ENCODE data around the gene TBX2.

TBX2 gene

DNA sequence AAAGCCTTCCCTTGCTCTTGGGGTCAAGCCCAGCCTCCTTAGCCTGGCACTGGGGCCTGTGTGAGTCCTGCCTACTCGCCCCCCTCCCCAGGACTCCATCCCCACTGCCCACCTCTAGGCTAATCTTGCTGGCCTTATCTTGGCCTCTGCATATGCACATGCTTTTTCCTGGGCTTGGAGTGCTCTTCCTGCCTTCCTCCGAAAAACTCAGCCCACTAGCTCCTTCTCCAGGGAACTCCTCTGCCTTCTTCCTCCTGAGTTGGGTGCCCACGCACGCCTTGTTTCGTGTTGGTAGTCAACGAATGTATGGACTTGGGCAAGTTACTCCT lies 16.5 kb downstream of the TBX2 start:
- DNase-seq (ENCODE audit: extremely low read depth, low read depth): no peak
- TF ChIP-seq, protein P1, sequence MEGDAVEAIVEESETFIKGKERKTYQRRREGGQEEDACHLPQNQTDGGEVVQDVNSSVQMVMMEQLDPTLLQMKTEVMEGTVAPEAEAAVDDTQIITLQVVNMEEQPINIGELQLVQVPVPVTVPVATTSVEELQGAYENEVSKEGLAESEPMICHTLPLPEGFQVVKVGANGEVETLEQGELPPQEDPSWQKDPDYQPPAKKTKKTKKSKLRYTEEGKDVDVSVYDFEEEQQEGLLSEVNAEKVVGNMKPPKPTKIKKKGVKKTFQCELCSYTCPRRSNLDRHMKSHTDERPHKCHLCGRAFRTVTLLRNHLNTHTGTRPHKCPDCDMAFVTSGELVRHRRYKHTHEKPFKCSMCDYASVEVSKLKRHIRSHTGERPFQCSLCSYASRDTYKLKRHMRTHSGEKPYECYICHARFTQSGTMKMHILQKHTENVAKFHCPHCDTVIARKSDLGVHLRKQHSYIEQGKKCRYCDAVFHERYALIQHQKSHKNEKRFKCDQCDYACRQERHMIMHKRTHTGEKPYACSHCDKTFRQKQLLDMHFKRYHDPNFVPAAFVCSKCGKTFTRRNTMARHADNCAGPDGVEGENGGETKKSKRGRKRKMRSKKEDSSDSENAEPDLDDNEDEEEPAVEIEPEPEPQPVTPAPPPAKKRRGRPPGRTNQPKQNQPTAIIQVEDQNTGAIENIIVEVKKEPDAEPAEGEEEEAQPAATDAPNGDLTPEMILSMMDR (IDR thresholded peaks at IDR 0.05; ENCODE audit: low read depth, low read length, missing control alignments): no peak
- no peak overlapping the region for H3K4me3 ChIP-seq (replicated peaks; ENCODE audit: low read depth, low read length)

DNA sequence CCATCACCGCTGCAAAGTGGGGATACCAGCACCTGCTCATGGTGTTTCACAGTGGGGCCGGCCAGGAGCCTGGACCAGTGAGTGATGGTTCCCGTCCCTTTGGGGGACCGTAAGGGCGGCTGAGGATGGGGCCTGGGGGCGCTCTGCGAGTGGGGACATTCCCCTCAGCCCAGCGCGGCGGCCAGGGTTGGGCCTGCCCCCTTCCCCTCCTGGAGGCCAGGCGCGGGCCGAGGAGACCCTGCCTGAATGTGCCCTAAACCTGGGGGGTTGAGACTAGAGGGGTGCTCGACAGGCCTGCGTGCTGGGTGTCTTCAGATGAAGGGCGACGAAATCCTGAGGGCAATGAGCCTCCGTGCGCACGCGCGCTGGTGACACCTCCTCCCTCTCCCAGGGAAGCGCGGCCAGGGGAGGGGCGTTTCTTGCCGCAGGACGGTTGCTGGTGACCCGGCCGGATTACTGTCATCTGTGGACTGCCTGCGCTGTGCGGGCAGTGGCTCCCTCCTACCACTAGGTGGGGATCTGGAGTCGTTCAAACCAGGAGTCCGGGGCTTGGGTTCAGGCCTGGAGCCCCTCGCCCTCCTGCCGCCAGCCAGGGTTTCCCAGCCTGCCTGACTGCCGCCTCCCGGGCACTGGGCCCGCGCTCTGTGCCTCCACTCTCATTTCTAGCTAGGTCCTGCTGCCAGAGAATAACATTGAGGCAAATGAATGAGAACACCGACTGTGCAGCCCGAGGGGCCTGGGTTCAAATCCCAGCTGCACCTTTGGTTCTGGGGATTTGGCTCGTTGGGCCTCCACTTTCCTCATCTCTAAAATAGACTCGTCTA lies 17.1 kb downstream of the TBX2 start:
- TF ChIP-seq, protein P1 (IDR thresholded peaks at IDR 0.05; ENCODE audit: low read depth, low read length, missing control alignments): peak; percentile 93
- DNase-seq (ENCODE audit: extremely low read depth, low read depth): peak; percentile 77
- H3K4me3 ChIP-seq (replicated peaks; ENCODE audit: low read depth, low read length): no peak overlapping the region

DNA sequence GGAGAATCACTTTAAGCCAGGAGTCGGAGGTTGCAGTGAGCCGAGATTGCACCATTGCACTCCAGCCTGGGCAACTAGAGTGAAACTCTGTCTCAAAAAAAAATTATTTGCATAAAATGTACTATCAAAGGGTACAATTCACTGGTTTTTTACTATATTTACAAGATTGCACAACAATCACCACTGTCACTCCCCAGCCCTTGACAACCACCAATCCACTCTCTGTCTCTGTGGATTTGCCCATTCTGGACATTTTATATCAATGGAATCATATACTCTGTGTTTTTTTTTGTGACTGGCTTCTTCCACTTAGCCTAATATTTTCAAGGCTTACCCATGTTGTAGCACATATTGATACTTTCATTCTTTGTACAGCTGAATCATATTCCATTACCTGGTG lies 18.8 kb downstream of the TBX2 start:
- TF ChIP-seq, protein P1 (IDR thresholded peaks at IDR 0.05; ENCODE audit: low read depth, low read length, missing control alignments): no peak
- H3K4me3 ChIP-seq (replicated peaks; ENCODE audit: low read depth, low read length): no peak overlapping the region
- DNase-seq (ENCODE audit: extremely low read depth, low read depth): no peak

DNA sequence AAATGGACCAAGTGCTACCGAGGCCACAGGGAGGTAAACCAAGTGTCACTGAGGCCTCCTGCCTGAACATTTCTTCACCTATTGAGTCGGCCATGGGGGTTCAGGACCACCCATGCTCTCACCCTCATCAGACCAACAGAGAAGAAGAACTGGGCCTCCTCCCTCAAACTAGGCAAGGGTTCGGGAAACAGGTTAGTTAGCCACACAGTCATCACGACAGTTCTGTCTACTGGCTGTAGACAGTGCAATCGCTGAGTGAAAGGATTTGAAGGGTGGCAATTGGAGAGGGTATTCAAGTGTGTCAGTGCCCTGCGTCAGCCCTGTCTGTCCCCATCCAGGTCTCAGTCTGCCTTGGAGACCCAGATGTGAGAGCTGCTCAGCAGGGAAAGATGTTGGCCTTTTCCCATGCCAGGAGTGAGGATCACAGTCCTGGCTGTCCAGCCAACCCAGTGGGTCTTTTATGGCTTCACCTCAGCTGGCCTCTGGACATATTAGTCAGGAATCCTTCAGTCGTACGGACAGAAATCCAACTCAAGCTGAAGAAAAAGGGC lies 19.9 kb downstream of the TBX2 start:
- no peak for DNase-seq (ENCODE audit: extremely low read depth, low read depth)
- TF ChIP-seq, protein P1 (IDR thresholded peaks at IDR 0.05; ENCODE audit: low read depth, low read length, missing control alignments): no peak
- no peak overlapping the region for H3K4me3 ChIP-seq (replicated peaks; ENCODE audit: low read depth, low read length)

DNA sequence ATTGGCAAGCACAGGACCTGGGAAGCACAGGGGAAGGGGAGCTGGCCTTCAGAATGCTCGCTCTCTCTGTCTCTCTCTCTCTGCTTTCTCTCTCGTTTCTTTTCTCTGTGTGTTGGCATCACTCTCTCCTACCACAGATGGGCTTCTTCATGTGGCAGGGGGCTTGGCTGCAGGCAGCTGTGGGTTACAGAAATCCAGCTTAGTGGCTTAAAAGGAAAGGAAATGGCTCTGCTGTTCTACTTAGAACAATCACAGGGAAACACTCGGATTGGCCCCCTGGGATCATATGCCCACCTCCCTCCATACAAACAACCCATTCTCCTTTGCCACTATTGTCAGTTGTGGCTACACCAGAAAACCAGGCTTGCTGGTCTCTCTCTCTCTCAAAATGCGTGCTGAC lies 20.4 kb downstream of the TBX2 start:
- DNase-seq (ENCODE audit: extremely low read depth, low read depth): no peak
- no peak overlapping the region for H3K4me3 ChIP-seq (replicated peaks; ENCODE audit: low read depth, low read length)
- TF ChIP-seq, protein P1 (IDR thresholded peaks at IDR 0.05; ENCODE audit: low read depth, low read length, missing control alignments): no peak

DNA sequence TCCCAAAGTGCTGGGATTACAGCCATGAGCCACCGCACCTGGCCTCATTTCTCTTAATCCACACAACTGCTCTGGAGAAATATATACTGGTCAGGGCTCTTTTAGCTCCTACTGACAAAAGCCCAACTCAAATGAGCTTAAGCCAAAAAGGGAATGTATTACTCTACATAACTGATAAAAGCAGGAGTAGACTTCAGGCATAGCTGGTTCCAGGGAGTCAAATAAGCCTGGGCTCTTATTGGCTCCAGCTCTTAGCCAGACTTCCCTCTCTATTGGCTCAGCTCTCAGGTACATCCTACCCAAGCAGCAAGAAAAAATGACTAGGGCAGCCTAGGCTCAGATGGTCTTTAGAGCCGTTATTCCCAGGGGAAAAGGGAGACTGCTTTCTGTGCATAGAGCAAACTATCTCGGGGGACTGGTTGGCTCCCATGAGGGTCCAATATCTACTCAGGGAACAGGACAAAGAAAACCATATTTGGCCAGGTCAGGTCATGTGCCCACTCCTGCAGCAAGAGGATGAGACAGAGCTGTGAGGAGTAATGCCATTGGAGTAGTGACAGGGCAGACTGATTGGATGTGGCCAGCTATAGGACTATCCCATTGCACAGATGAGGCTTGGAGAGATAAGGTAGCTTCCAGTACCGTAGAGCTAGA lies 21.2 kb downstream of the TBX2 start:
- no peak overlapping the region for H3K4me3 ChIP-seq (replicated peaks; ENCODE audit: low read depth, low read length)
- no peak for DNase-seq (ENCODE audit: extremely low read depth, low read depth)
- TF ChIP-seq, protein P1 (IDR thresholded peaks at IDR 0.05; ENCODE audit: low read depth, low read length, missing control alignments): no peak
